Activated CD4-positive, alpha-beta T cell treated with anti-CD3 and anti-CD28 coated beads, Interleukin-2, amount 50 U/mL, for 4 hours (primary cell): ENCODE results near the gene MAP7D2.

ENCODE experiments used
- DNase-seq, 2 experiments: peaks; one replicate each; pipeline ENCODE4 v3.0.0-alpha.2; 2020

The MAP7D2 gene

DNA sequence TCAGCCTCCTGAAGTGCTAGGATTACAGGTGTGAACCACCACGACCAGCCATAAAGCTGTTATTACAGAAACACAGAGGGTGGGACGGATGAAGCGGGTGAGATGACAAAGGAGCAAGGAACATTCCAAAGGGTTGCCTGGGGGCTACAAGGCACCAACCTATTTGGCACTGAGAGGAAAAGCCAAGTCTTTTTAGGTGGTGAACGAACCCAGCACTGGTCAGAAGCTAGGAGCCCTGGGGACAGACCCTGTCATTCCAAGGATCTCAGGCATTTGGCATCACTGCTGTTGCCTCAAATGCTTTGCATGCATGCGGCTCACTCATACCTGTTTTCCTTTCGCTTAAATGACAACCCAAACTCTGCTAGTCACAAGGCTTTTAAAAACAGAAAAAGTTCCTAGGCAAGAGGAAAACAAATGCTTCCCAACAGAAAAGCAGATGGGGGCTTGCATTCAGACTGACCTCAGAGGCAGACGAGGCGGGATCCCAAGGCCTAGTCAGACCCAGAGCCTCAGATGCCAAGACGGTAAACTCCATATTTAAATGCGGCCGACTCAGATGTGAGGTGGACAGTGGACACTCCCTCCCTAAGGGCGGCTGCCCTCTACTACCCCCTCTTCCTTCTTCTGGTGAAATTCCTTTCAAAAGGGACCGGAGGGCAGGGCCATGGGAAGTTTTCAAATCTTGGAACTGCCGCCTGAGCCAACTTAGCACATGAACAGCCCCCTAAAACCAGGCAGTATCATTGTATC is 4.5 kb downstream of the MAP7D2 start:
- DNase-seq, result no peak

DNA sequence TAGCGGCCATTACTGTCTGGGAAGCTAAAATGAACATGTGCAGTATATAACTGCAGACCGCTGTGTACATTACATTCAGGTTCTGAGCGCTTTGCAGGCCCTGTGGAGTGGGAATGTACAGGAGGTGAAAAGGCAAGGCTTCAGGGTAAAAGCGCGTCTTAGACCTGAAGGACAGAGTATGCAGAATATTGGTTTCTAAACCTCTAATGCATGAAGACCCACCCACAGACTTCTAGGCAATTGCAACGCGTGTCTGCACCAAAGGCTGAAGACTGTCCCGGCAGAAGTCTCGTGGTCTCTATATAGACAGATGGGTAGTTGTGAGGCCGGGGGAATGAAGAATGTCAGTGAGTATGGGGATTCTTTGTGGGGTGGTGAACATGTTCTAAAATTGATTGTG is 5.4 kb downstream of the MAP7D2 start:
- DNase-seq, result no peak

DNA sequence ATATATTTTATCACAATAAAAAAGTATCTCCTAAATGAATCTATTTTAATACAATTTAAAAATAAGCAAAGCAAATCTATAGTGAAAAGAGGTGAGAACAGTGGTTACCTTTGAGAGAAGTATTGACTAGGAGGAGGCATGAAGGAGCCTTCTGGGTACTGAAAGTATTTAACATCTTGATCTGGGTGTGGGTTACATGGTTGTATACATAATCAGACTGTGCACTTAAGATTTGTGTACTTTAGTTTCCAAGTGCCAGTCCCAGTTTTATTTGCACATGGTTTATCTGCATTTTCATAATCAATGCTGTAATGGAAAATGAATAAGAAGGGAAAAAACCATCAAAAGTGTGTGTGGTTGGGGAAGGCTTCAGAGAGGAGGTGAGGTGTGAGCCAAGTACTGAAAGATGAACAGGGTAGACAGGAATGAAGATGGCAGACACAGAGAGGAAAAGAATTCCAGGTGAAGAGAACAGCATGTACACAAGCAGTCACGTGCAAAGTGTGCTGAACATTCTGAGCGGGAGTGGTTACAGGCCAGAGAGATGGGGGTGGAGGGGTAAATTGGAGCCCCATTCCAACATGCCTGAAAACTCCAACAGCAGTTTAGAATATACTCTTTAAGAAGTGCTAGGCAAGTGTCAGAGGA is 14.6 kb downstream of the MAP7D2 start:
- DNase-seq, result no peak

- no peak for DNase-seq
Observed at GRCh38 chrX:20091499-20091898, 25.2 kb downstream of the MAP7D2 start.

DNA sequence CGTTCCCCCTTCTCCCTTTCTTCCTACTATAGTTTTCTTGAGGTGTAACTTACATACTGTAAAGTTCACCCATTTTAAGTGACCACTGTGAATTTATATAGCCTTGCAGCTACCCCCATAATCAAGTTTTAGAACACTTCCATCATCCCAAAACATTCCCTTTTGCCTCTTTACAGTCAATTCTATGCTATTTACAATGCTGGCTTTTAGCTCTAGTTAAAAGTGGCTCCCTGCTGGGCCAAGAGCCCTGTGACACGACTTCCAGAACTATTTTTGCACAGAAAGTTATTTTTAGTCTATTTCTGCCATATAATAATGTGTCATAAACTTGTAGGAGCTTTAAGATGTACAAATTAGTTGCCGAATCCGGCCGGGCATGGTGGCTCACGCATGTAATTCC is 26.9 kb downstream of the MAP7D2 start:
- no peak for DNase-seq

DNA sequence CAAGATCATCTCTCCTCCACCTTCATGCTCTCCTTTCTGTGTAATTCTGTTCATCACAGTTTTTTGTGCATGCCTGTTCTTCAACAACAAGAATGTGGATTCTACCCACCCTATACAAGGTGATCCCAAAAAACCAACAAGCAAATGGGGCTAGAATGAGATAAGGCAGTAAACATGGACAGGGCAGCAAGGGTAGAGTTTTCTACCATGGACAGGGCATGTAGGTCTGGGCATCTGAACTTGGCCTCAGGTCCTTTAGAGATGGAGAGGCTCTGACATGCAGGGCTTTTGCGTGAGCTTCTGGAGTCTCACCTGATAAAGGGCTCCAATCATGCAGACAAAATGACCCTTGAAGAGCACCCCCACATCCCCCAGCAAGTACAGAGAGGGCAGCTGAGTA is 36.4 kb downstream of the MAP7D2 start:
- no peak for DNase-seq

- no peak for DNase-seq
Observed at GRCh38 chrX:20071511-20072079, 45.1 kb downstream of the MAP7D2 start.

DNA sequence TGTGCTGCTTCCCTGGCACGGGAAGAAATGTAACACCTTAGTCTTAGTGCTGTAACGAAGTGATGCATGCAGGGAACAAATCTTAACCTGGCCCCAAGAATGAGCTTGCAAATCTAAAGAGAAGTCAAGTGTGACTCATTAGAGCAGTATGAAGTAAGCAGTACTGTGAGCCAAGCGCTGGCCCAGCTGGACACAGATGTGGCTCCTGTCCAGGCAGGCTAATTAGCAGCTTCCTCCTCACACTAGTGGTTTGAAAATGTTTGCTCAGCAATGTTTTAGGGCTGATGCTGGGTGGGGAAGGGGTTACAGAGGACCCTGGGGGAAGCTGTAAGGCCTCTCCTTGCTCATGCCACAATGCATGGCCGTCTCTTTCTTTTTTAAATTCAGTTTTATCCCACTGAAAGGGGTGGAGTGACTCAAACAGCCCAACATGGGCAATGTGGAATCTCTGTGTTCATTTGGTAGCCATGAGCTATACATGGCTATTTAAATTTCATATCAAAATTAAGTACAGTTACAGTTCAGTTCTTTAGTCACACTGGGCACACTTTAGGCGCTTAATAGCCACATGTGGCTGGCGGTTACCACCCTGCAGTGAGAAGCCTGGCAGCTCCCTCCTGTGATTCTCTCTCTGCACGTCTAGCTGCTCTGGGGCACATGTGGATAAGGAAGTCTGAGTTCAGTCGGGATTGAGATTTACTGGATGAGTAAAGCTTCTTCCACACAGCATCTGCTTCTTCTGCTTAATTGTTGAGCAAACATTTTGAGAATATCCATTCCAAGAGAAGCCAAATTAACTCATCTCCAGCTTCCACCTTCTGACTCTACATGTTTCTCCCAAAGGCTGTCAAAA is 48.8 kb downstream of the MAP7D2 start:
- no peak for DNase-seq

DNA sequence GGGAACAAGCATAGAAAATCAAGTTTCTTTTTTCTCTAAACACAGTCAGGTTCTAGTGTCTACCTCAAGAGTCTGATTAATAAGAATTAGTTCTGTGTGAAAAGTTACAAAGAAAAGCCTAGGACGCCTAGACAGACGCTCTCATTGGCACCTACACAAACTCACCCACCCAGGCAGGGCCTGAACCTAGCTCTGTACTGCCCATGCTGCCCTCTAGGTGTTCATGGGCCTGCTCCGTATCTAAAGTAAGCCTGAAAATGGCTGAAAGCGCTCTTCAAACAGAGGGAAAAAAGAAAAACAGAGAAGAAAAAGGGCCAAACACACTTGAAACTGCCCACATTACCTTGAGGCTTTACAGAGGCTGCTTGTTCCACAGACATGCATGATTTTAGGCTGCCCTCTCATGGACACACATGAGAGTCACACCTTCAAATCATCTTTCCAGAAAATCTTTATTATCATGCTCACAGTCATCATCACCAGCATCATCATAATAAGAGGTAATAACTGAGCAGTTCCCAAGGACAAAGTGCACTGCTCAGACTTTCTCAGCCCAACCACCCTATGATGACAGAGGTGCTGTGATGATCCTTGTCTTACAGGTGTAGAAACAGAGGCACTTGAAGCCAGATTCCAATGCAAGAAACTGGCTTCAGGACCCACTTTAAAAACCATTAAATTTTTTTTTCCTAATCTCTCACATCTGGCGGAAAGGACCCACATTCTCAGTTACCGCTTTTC is 49.6 kb downstream of the MAP7D2 start:
- DNase-seq, result peak in 1 of 2 experiments; percentile 0

GRCh38 chrX:20063716-20064351 is 52.9 kb downstream of the MAP7D2 start:
- DNase-seq, result no peak

- no peak for DNase-seq
Observed at GRCh38 chrX:20063153-20063552, 53.6 kb downstream of the MAP7D2 start.

DNA sequence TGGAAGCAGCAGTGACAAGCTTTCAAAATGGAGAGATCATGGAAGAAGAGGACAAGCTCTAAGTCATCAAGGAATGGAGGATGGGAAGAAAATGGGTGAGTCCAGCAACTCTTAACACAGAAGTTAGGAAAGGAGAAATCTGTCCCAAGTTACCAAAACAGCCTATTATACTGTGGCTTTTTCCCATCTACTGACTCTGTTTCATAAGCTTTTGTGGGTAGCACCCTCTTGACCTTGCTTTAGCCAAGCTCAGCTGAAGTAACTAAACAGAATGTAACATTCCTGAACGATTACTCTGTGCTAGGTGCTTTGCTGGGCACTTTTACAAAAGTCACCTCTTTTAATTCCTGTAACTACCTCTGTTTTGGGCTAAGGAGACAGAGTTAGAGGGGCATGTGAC is 54.9 kb downstream of the MAP7D2 start:
- DNase-seq, result no peak

- DNase-seq, result no peak
Observed at GRCh38 chrX:20060961-20061748, 55.6 kb downstream of the MAP7D2 start.

DNA sequence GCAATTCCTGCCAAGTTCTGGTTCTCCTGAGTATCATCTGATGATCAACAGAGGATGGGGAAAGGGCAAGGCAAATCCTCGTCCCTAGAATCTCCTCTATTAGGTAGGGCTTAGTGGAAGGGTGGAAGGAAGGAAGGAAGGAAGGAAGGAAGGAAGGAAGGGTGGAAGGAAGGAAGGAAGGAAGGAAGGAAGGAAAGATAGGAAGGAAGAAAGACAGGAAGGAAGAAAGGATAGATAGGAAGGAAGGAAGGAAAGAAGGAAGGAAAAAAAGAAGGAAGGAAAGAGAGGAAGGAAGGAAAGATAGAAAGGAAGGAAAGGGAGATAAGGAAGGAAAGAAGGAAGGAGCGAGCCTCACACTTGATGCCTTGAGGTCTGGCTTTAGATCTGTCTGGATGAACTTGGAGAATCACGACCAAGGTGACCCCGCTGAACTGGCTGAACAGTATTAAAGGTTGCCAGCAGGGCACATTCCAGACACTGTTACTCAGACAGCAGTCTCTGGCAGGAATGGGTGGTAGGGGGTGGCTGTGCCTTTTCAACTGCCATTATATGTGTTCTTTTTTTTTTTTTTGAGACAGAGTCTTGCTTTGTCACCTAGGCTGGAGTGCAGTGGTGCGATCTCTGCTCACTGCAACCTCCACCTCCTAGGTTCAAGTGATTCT is 57.1 kb downstream of the MAP7D2 start:
- no peak for DNase-seq

DNA sequence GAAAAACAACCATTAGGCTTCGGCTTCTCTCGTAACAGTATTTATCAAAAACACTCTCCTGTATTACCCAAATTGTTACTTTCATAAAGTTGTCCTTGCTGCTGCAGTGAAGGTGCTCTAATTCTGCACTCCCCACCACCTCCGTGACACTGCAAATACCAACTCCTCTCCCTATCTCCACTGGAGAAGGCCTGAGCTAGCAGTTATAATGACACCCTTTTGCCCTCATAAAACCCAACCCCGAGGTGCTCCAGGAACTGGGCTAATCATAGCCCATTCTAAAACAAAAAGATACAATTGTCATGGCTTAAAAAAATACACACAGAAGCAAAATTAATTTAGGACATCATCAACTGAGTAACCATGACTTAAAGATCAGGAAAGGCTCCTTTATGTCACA is 59.2 kb downstream of the MAP7D2 start:
- DNase-seq, result no peak

DNA sequence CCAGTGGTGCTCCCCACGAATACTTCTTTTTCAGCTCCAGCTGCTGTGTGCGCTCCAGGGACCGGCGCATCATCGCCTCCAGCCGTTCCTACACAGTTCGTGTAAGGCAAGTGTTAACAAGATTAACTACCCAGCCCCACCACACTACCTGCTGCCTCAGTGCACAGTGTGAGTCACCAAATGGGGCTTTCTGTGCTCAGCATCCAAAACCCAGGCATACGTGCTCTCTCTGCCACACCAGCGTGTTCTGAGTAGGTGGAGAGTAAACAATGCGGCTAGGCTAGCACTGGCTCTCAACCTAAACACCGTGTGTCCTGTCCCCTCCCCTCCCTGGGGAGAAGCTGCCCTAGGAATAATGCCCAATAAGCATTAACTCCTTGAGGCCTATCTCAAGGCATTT is 60.0 kb downstream of the MAP7D2 start:
- no peak for DNase-seq

- no peak for DNase-seq
Observed at GRCh38 chrX:20053537-20053936, 63.2 kb downstream of the MAP7D2 start.

- DNase-seq, result no peak
Observed at GRCh38 chrX:20046864-20047263, 69.8 kb downstream of the MAP7D2 start.

DNA sequence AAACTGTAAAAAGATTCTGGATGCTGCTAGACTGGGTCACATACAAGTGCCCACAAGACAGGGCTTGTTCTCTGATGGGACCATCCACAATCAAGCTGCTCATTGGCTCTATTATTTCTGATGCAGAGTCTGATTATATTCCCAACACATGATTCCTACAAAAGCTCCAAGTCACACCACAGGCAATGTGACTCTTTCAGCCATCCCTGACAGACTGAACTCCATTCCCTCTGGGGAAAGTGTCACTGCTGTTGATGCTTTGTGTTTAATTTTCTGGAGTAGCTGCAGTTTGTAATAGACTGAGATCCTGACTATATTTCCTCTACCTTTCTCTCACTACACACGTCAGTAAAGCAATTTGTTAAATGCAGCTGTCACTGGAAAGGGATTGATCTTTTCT is 70.5 kb downstream of the MAP7D2 start:
- no peak for DNase-seq

DNA sequence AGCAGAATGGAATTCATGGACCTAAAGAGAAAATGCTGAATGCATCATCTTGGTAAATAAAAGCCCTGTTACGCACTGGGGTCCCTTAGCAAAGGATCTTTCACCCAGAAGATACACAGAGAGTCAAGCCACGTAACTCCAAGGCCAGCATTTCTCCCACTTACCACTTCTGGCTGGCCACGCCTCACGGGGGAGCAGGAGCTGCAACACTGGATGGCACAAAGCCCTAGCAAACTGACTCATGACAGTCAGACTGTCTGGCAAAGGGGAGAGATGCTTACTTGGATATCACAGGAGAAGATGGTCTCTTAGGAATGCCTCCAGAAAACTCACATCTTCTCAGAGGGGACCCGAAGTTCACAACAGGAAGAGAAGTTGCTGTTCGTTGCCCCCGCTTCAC is 74.5 kb downstream of the MAP7D2 start:
- DNase-seq, result no peak

GRCh38 chrX:20038966-20039365 is 77.7 kb downstream of the MAP7D2 start:
- DNase-seq, result no peak
